HepG2 (cell line): ENCODE results near the gene OSBP. TPM values are rescaled to one million over a fixed set of nuclear protein-coding genes. Genes with fewer than 3 reads are reported as not detected.

Experiments used
- CEBPZ ChIP-seq: IDR thresholded peaks from 2 replicates; pipeline ENCODE4 v1.6.1; 2012; ENCODE audit warnings: low read length, improper control_type of control experiment
- CREB1 ChIP-seq, 2 experiments: fragments of 450-650 bp in 1 of 2; IDR thresholded peaks; 2 replicates each; pipeline ENCODE4 v1.6.1; 2016 to 2017; ENCODE audit warnings: control low read depth in 1 of 2, mild to moderate bottlenecking in 1 of 2, missing compliant biosample characterization in 1 of 2, missing genetic modification characterization in 1 of 2
- DMTF1 ChIP-seq: sonication (generic); formaldehyde crosslinking; IDR thresholded peaks from 2 replicates; pipeline ENCODE4 v1.4.0; 2020; ENCODE audit warnings: mild to moderate bottlenecking, missing genetic modification reagents
- E2F2 ChIP-seq: sonication (generic); formaldehyde crosslinking; IDR thresholded peaks from 2 replicates; pipeline ENCODE4 v1.4.0; 2020; ENCODE audit warnings: missing genetic modification reagents, borderline replicate concordance
- ETV6 ChIP-seq: sonication (generic); formaldehyde crosslinking; conservative IDR thresholded peaks from 2 replicates; pipeline ENCODE4 v1.4.0; 2020; ENCODE audit warnings: missing genetic modification reagents
- HMGXB4 ChIP-seq, 2 experiments: sonication (generic) in 1 of 2; formaldehyde crosslinking in 1 of 2; IDR thresholded peaks; 2 replicates each; pipeline versions ENCODE4 v1.4.0 to v1.6.1; 2018 to 2020; ENCODE audit warnings: missing genetic modification reagents in 2 of 2, borderline replicate concordance in 1 of 2, low read depth in 1 of 2, mild to moderate bottlenecking in 1 of 2, missing biosample characterization in 1 of 2
- JUN ChIP-seq: sonication (generic); formaldehyde crosslinking; IDR thresholded peaks from 2 replicates; pipeline ENCODE4 v1.4.0; 2020; ENCODE audit warnings: mild to moderate bottlenecking, missing genetic modification reagents
- NFE2L2 ChIP-seq: fragments of 150-350 bp; IDR thresholded peaks from 2 replicates; pipeline ENCODE4 v1.6.1; 2014; ENCODE audit warnings: low read length
- POLR2AphosphoS2 ChIP-seq: IDR thresholded peaks from 2 replicates; pipeline ENCODE4 v1.6.1; 2011; ENCODE audit warnings: low read depth, low read length, improper control_type of control experiment
- SP1 ChIP-seq, 2 experiments: fragments of 450-650 bp in 1 of 2; sonication (generic) in 1 of 2; formaldehyde crosslinking in 1 of 2; IDR thresholded peaks; 2 replicates each; pipeline versions ENCODE4 v1.4.0 to v1.6.1; 2016 to 2020; ENCODE audit warnings: missing genetic modification reagents in 1 of 2
- TFE3 ChIP-seq: IDR thresholded peaks from 2 replicates; pipeline ENCODE4 v1.6.1; 2016
- ZBTB43 ChIP-seq: sonication (generic); formaldehyde crosslinking; conservative IDR thresholded peaks from 2 replicates; pipeline ENCODE4 v1.4.0; 2020; ENCODE audit warnings: missing genetic modification reagents
- ZNF343 ChIP-seq: sonication (generic); formaldehyde crosslinking; IDR thresholded peaks from 2 replicates; pipeline ENCODE4 v1.4.0; 2020; ENCODE audit warnings: mild to moderate bottlenecking, missing genetic modification reagents
- ZNF737 ChIP-seq: sonication (generic); formaldehyde crosslinking; IDR thresholded peaks from 2 replicates; pipeline ENCODE4 v1.5.0; 2020; ENCODE audit warnings: missing genetic modification reagents, mild to moderate bottlenecking, borderline replicate concordance
- ZNF775 ChIP-seq: sonication (generic); formaldehyde crosslinking; IDR thresholded peaks from 2 replicates; pipeline ENCODE4 v1.4.0; 2020; ENCODE audit warnings: missing genetic modification reagents, mild to moderate bottlenecking, moderate library complexity, borderline replicate concordance
- polyA plus RNA-seq, 8 experiments: library from polyadenylated mRNA; depleted of rRNA in 3 of 8; stranded (reverse) in 7 of 8; unstranded in 1 of 8; fragments of >200 nt; fragmentation: Illumina TruSeq in 4 of 8; extraction: Trizol in 4 of 8; gene quantifications; 2 replicates each; pipeline versions ENCODE4 v1.2.1 to v1.2.3, GENCODE V29; 2011 to 2016; ENCODE audit warnings: low read depth in 4 of 8, missing spikeins in 1 of 8, mixed read lengths in 1 of 8; ENCODE audit not compliant: insufficient read depth in 1 of 8
- total RNA-seq, 5 experiments: library from RNA; depleted of rRNA; stranded (reverse); fragments of >200 nt; fragmentation: Illumina TruSeq; extraction: Trizol; gene quantifications; 2 replicates each; pipeline ENCODE4 v1.2.3, GENCODE V29; 2016; ENCODE audit warnings: low read depth in 1 of 5

The OSBP gene
- total and polyA plus RNA-seq, 2 of the 13 experiments (the other 11 are each of a cell fraction or from before 2014, with no cell fraction given): 12.1 to 13.5 TPM

GRCh38 chr11:59615637-59616395, at the start of gene OSBP (continued):
- TF ChIP-seq TFE3 (CRISPR knock-in tag) (no peak), ZBTB43 (CRISPR knock-in tag) (peak; percentile 55; the same call in 1 of the 2 replicates), SP1 (IDR thresholded peaks at IDR 0.05) (peak; percentile 6; the same call in 1 of the 2 replicates), SP1 (CRISPR knock-in tag; IDR thresholded peaks at IDR 0.05) (peak; percentile 70), POLR2AphosphoS2 (no peak), ETV6 (no peak), E2F2 (0 out of 2 replicates have a peak, but pooled peaks have one; percentile 14), CEBPZ (peak; percentile 97), JUN (CRISPR knock-in tag) (no peak; the same call in 1 of the 2 replicates), HMGXB4 (CRISPR knock-in tag; IDR thresholded peaks at IDR 0.05; ENCODE audit: borderline replicate concordance in 1 of 2, low read depth in 1 of 2) (peak in 1 of 2 experiments; percentile 12; a peak in 2 of 4 replicates), ZNF737 (CRISPR knock-in tag) (no peak), DMTF1 (no peak), CREB1 (IDR thresholded peaks at IDR 0.05) (peak; percentile 98), CREB1 (CRISPR knock-in tag; IDR thresholded peaks at IDR 0.05) (peak; percentile 97), ZNF775 (CRISPR knock-in tag) (no peak), ZNF343 (0 out of 2 replicates have a peak, but pooled peaks have one; percentile 21), NFE2L2 (no peak)
